GM19372 (cell line): ENCODE data around the gene PARVG.

Experiments used
- ATAC-seq: cut with Tn5 transposase; IDR thresholded peaks from one replicate; pipeline ENCODE4 v1.9.1; 2021; ENCODE audit warnings: mild to moderate bottlenecking, low read depth, moderate library complexity; ENCODE audit not compliant: unreplicated experiment

The PARVG gene

DNA sequence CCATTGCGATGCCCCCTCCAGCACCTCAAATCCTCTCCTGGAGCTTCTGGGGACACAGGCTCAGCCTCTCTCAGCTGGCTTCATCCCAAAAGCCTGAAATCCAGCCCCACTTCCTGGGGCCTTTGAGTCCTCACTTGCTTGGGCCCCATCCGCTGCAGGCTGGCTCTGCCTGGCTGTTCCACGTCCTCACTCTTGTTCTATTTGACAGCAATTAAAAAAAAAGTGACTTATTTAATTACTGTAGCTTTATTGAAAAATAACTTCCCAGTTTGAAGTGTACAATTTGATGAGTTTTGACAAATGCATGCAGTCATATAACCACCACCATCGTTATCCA lies 27.2 kb downstream of the PARVG start:
- no peak for ATAC-seq

DNA sequence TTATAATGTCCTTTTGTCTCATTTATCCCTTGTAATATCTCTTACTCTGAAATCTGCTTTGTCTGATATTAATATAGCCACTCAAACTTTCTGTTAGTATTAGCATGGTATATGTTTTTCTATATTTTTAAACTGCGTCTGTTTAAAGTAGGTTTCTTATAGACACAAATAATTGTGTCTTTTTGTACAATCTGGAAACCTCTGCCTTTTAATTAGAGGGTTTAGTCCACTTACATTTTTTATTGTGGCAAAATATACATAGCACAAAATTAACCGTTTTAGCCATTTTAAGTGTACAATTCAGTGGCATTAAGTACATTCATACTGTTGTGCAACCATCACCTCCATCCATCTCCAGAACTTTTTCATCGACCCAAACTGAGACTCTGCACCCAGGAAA lies 28.6 kb downstream of the PARVG start:
- no peak for ATAC-seq

DNA sequence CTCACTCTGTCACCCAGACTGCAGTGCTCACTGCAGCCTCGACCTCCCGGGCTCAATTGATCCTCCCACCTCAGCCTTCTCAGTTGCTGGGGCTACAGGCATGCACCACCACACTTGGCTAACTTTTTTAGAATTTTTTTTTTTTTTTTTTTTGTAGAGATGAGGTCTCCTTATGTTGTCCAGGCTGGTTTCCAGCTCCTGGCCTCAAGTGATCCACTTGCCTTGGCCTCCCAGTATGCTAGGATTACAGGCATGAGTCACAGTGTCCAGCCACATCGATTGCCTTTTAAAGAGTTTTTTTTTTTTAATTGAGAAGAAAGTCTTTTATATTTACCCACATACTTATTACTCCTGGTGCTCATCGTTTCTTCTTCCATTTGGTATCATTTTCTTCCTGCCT lies 30.0 kb downstream of the PARVG start:
- no peak for ATAC-seq

DNA sequence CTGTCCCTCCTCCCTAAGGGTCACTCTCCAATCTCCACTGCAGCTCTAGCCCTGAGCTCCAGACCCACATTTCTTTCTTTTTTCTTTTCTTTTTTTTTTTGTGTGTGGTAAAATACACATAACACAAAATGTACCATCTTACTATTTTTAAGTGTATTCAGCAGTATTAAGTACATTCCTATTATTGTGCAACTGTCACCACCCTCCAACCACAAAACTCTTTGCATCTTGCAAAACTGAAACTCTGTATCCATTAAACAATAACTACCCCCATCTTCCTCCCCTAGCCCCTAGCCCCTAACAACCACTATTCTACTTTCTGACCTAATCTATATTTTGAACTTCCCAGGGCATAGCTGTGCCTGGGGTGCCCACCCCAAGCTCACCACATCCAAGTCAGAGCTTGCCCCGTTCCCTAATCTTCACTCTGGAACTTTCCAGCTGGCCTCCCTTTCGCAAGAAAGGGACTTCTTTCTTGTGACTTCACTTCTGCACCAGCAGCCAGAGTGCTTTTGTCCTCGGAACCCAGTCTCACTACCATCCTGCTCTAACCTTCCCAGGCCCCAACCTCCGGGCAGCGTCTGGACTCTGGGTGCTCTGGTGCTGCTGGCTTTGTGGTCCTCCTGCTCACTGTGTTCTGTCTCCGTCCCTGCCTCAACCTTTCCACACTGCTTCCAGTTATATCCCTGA lies 30.7 kb downstream of the PARVG start:
- ATAC-seq = no peak

DNA sequence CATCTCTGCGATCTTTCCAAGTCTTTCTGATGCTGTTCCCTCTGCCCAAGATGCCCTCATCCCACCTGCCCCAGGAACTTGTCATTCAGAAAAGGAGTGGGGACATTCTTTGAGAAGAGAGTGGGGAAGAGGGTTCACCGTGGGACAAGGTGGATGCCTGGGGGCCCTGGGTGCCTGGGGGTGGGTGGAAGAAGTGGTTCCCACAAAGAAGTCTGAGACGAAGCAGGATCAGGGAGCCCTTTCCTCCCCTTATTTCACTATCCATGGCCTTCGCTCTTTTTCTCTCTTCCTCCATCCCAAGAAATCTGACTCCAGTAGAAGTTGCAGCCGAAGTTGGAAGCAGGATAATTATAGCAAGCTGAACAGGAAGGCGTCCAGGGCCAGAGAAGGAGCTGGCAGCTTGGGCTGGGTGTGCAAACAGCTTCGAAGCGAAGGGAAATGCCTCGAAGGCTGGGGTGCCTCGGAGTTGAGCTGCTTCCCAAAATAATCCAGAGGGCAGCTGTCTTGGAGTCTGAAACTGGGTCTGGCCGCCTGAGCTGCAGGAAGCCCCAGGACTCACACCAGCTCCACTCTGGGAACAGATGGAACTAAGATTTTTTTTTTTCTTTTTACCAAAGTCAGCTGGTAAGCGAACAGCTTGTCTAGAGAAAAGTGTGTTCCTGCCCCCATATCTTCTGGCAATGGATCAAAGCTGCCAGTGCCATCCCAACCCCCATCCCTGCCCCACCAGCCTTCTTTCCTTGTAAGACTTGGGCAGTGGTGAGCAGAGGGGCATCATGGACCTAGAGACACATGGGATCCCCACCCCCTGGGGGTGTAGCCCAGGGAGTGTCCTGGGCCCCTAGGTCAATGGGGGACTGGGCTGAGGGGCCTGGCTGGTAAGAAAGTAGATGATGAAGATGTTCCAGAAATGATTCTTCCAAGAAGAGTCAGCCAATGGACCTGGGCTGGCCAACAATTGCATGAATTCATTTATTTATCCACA lies 31.5 kb downstream of the PARVG start:
- ATAC-seq = no peak

DNA sequence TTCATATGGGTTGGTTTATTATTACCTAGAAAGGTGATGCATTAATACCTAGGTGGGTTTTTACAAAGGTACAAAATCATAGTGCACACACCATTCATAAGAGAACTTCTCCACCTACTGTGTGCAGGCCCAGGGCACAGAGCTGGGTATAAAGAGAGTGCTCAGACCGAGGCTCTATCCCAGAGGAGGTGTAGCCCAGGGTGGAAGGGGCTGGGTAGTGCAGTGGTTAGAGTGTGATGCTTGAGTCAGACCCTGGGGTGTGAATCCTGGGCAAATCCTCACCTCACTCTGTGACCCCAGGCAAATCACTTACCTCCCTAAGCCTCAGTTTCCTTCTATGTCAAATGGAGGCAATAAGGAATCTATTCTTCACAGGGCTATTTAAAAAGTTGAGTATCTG lies 32.2 kb downstream of the PARVG start:
- no peak for ATAC-seq

DNA sequence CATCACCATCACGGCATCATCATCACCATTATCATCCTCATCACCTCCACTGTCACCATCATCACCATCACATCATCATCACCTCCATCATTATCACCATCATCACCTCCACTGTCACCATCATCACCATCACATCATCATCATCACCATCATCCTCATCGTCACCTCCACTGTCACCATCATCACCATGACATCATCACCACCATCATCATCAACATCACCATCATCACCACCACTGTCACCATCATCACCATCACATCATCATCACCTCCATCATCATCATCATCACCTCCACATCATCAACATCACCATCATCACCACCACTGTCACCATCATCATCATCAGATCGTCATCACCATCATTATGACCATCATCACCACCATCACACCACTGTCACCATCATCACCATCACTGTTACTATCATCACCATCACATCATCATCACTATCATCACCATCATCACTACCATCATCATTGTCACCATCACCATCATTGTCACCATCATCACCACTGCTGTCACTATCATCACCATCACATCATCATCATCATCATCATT lies 32.8 kb downstream of the PARVG start:
- no peak for ATAC-seq

DNA sequence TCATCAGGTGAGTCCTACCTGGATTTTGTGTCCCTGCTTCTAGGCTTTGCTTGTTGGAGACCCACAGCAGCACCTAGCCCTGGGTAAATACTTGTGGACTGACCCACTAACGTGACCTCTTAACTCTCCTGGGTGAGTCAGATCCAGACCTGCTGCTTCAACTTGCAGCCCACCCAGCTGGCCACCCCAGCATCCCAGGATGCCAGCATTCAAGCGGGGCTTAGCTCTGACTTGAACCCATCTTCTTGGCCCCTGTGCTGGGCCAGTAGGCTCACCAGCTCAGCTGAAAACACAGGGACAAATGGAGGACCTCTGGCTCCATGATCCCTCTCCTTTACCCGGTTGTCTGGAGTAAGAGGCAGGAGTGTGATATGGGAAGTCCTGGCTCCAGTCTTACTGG lies 33.5 kb downstream of the PARVG start:
- ATAC-seq = no peak

DNA sequence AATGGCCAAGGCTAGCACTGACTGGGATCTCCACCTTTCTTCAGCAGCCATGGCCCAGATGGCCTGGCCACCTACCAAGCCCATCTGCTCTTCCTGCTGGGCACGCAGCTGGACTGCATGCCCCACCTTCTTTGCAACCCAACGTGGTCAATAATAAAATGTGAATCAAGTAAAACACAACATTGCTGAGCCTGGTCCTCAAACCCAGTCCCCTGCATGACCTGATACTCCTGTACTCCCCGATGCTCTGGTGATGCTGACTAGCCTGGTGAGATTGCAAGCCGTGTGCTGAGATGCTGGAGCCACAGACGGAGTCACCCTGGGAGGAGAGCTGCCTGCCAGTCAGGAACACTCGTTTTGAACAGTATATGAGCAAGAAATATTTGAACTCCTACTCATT lies 34.0 kb downstream of the PARVG start:
- no peak for ATAC-seq

DNA sequence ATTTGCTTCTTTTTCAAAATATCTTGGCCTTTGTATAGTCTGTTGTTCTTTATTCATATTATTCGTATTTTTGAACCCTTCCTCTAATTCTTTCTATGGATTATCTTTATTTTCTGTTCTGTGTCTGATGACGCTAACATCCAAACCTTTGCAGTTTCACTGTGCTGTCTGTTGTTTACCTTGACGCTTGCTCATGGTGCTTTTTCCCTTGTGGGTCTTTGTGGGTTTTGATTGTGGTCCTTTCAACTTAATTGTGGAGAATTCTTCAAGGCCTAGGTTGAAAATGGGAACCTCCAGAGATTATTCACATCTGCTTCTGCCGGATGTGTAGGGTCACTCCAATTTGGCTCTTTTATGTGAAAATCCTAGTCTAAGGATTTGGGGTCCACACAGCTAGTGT lies 34.6 kb downstream of the PARVG start:
- ATAC-seq = no peak

DNA sequence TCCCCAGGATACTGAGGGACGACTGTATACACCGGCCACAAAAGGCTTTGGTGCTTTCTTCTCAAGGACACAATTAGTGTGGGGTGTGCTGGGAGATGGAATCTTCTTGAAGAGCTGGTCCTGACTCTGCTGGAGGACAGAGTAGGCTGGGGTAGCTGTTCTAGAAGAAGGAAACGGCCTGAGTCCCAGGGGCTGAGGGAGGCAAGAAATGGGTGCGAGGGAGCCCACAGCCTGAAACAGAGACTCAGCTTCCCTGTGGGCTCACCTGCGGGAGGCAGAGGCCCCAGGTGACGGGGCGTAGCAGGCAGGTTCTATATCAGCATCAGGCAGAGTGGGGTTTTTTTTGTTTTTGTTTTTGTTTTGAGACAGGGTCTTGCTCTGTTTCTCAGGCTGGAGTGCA lies 36.6 kb downstream of the PARVG start:
- ATAC-seq = no peak

DNA sequence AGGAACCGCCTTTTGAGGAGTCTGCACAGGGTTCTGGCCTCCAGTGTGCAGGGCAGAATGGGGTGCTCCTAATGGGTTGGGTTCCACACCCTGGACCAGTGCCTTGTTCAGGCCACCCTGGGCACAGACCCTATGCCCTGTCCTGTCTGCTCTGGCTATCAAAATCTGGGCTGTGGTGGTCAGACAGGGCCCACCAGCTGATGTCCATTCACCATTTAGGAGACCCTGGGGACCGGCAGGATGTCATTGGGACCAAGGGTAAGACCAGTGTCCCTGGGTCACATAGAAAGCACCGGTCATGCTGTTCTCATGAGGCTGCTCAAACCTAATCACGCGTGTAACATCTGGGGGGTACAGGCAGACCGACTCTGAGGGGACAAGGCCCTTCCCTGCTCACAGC lies 37.3 kb downstream of the PARVG start:
- ATAC-seq = no peak

DNA sequence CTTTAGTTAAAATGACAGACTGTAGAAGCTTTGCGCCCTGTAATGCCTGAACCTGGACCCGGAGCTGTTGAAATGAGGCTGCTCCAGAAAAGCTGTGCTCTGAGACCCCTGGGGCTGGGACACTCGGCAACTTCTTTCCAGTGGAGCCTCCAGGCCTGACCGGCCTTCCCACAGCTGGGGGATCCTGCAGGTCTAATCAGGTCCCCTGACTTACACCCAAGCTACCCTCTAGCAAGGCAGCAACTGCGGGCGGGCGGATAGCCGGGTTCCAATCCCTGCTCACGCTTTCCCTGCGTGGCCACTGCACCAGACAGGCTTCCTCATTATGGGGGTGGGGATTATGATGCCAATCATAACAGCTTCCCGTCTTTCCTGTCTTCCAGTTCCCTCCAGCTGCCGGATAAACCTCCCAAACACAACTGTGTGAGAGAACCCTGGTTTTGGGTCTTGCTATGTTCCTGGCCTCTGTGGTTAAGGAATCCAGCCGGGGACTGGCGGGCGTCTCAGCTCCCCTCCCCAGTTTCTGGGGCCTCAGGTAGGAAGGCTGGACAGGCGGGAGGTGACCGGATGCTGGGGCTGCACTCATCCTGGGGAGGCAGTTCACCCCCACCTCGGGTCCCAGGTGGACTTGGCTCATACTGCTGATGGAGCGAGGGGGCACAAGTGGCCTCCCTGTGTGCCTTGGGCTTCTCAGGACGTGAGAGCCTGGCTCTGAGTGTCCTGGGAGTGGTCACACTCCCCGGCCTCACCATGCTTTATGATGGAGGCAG lies 38.6 kb downstream of the PARVG start:
- no peak for ATAC-seq

DNA sequence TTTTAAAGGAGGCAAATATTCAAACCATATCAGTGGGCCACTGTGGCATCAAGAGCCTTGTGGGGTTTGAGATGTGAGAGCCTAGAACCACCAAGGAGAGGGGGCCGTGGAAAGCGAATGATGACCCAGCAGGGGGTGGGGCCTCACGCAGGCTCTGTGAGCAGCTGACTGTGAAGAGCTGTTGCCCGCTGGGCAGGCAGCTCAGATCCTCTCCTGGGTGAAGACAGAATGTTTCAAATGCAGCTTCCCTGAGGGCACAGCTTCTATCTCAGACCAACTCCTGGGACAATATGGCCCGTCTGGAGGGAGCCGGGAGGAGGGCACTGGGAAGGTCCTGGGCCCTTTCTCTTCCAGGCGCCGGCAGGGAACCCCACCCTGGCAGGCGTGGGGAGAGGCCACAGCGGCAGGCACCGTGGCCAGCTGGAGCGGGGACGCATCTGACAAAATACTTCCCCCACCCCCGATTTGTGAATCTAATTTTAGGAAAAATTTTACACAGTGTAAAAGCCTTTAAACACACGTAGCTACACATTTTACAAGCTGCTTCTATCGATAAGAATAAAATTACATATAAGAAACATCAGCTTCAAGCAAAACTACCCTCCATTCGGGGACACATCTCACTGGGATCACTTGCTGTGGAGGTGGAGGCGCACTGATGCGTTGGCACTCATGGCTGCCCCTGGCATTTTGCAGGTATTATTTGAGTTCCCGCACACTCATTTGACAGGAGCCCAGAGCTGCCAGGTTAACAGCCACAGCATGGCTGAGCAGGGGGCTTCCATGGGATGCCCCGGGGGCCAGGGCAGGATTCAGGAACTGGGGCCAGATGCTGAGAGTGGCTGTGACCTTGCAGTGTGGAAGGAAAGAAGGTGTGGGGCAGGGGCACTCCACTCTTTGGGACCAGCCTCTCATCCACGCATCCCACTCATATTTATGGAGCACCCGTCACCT lies 40.3 kb downstream of the PARVG start:
- ATAC-seq = no peak

DNA sequence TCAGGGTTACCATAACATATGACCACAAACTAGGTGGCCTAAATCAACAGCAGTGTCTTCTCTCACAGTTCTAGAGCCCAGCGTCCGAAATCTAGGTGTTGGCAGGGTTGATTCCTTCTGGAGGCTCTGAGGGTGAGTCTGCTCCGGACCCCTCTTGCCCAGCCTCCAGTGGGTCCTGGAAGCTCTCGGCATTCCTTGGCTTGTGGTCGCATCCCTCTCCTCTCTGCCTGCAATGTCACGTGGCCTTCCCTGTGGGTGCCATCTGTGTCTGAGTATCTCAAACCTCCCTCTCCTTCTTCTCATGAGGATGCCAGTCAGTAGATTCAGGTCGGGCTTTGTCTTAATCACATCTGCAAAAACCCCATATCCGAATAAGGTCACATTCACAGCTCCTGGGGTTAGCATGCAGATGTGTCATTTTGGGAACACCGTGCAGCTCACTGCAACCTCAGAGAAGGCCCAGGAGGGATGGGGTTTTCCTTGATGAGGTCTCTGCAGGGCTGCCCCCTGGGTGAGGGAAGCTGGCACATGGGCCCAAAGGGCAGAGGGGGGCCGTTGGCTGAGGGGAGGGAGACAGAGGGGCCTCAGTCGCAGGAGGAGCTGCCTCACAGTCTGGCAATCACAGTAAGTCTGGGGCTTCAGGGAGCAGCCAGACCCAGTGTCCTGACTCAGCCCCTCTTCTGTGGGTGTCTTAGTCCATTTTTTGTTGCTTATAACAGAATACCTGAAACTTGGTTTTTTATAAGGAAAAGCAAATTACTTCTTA lies 41.2 kb downstream of the PARVG start:
- ATAC-seq = no peak

DNA sequence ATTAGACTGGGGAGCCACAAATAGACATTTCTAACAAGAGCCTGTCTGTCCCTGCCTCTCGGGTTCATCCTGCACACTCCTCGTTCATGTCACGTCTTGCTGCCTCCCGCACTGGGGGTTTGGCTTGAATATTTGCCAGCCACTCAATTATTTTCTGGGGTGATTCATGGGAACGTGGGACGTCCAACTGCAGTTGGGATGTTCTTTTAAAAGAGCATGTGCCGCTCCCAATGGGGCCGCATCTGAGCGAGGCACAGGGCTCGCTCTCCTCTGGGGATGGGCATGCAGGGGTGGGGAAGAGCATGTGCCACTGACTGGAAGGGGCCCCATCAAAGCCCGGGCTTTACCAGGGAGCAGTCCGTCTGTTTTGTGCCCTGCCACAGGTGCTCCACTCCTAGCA lies 43.4 kb downstream of the PARVG start:
- ATAC-seq = no peak

DNA sequence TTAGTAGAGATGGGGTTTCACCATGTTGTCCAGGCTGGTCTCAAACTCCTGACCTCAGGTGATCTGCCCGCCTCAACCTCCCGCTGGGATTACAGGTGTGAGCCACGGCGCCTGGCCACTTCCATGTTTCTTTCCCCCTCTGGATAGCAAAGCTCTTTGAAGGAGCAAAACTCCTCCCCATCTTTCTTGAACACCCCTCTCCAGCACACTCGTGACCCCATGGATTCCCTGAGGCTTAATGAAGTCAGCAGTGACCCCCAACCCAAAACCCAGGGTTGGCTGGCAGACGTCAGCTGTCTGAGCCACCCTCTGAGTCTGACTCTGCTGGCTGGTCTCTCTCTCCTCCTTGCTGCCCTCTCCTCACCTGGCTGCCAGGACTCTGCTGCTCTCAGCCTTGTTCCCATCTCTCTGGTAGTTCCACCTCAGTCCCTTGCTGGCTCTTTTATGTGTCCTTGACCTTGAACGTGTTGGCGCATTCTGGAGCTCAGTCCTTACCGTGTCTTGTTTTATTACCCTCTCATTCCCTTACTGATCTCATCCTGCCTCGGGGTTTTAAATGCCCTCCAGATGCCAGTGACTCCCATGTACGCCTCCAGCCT lies 44.5 kb downstream of the PARVG start:
- no peak for ATAC-seq

DNA sequence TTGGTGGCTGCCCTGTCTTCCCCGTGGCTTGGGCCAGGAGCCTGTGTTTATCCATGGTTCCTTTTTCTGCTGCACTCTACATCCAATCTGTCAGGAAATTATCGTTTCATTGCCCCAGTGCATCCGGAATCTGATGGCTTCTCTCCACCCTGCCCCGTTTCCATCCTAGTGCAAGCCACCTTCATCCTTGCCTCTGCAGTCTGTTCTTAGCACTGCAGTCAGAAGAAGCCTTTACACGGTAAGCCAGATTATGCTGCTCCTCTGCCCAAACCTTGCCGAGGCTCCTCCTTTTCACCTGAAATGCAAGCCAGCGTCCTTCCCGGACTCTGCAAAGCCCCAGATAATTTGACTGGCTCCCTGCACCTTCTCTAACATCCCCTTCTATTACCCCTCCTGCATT lies 45.1 kb downstream of the PARVG start:
- ATAC-seq = no peak

DNA sequence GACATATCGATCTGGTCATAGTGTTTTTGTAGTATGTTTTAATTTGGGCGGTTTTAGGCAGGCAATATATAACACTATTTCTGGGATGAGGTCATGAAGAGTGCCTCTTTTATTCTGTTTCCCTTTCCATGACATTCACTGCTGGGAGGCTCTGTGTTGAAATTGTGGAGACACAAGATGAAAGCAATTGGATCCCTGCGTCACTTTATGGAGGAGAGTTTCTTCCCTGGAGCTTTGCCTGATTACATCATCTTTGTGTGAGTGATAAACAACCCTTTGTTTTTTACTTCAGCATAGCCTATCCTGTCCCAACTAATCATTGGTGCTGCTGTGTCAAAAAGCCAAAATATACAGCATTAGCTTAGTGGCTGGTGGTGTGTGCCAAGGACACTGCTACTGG lies 48.6 kb downstream of the PARVG start:
- ATAC-seq = no peak
